Hepatocyte (in vitro differentiated cells): Measurements from ENCODE around the gene NRG2.

ENCODE experiments used
- EZH2phosphoT487 ChIP-seq: fragments of 200-600 bp; sonication (generic); IDR thresholded peaks from one replicate; pipeline ENCODE4 v1.6.1; 2018; ENCODE audit warnings: antibody characterized with exemption, mild to moderate bottlenecking, low read depth, moderate library complexity; ENCODE audit not compliant: unreplicated experiment, severe bottlenecking
- TF ChIP-seq, protein P1 (sequence below): fragments of 200-600 bp; sonication (generic); IDR thresholded peaks from 2 replicates; pipeline ENCODE4 v1.5.1; 2016; ENCODE audit warnings: antibody characterized with exemption, mild to moderate bottlenecking; ENCODE audit not compliant: poor library complexity

DNA sequence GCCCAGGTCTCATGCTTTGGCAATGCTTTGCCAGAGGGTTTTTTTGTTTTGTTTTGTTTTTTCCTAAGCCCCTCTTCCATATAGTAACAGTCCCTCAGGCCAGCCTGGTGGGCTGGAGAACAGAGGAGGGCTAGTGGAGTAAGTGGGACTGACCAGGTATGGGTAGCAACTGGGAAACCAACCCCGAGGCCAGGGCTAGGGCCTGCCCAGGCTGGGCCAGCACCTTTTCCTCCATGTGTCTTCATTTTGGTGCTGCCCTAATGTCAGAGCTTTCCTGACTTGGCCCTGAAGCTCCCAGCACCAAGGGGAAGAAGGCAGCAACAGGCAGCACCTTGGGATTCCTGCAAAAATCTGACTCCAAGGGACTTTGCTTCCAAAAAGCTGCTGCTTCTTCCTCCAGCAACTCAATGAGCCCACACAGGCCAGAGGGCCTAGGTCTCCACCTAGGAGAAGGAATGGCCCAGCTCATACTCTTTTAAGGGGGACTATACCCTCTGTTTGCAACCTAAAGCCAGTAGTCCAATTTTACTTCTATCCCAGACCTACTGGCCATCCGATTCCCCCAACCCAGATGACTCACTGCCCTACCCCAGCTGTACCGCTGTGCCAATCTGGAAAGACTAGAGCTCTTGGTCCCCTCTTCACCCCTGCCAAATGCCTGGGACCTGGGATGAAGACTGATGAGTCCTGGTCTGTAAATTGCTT lies 142.4 kb downstream of the NRG2 start:
- TF ChIP-seq, protein P1, sequence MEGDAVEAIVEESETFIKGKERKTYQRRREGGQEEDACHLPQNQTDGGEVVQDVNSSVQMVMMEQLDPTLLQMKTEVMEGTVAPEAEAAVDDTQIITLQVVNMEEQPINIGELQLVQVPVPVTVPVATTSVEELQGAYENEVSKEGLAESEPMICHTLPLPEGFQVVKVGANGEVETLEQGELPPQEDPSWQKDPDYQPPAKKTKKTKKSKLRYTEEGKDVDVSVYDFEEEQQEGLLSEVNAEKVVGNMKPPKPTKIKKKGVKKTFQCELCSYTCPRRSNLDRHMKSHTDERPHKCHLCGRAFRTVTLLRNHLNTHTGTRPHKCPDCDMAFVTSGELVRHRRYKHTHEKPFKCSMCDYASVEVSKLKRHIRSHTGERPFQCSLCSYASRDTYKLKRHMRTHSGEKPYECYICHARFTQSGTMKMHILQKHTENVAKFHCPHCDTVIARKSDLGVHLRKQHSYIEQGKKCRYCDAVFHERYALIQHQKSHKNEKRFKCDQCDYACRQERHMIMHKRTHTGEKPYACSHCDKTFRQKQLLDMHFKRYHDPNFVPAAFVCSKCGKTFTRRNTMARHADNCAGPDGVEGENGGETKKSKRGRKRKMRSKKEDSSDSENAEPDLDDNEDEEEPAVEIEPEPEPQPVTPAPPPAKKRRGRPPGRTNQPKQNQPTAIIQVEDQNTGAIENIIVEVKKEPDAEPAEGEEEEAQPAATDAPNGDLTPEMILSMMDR = no peak
- TF ChIP-seq EZH2phosphoT487 = no peak
